Bronchial epithelial cell (primary cell): ENCODE measurements around the gene BCL2L15. TPM values are rescaled to one million over a fixed set of nuclear protein-coding genes. Genes with fewer than 3 reads are reported as not detected.

Experiments
- DNase-seq: peaks from one replicate; pipeline ENCODE4 v3.0.0-alpha.2; 2010; ENCODE audit warnings: low read depth
- FAIRE-seq: peaks from 2 replicates; lab custom pipeline; 2011; peaks lifted over from hg19 to GRCh38; lab: Jason Lieb, UNC
- H3K27me3 ChIP-seq: 2 replicates; pipeline ENCODE4 v1.5.1; 2011; ENCODE audit warnings: low read length; ENCODE audit not compliant: control insufficient read depth, insufficient read depth
- H3K36me3 ChIP-seq: 2 replicates; pipeline ENCODE4 v1.5.1; 2011; ENCODE audit warnings: low read length; ENCODE audit not compliant: control insufficient read depth, insufficient read depth
- H3K4me3 ChIP-seq: 2 replicates; pipeline ENCODE4 v1.5.1; 2011; ENCODE audit warnings: mild to moderate bottlenecking, low read depth, low read length, control low read depth
- CTCF ChIP-seq: IDR thresholded peaks from 2 replicates; pipeline ENCODE4 v1.5.1; 2011; ENCODE audit warnings: mild to moderate bottlenecking, moderate library complexity, low read length, control low read depth, inconsistent platforms; ENCODE audit not compliant: insufficient read depth, severe bottlenecking
- total RNA-seq: library from RNA; depleted of rRNA; stranded (reverse); fragments of >200 nt; gene quantifications from 2 replicates; pipeline ENCODE4 v1.2.1, GENCODE V29; 2014

The BCL2L15 gene
- total RNA-seq, 1 donor from 2014 or later = under 0.01 TPM

- Histone ChIP-seq H3K4me3 (no peak overlapping the region), H3K27me3 (no peaks in the 10 kb centered on the region), H3K36me3 (no peaks in the 10 kb centered on the region)
- FAIRE-seq (no peak), DNase-seq (peak; percentile 84)
- TF ChIP-seq CTCF = no peak
Observed at GRCh38 chr1:113868387-113869083, 18.8 kb downstream of the BCL2L15 start.

GRCh38 chr1:113861641-113862040 lies 25.7 kb downstream of the BCL2L15 start:
- Histone ChIP-seq H3K27me3 (no peaks in the 10 kb centered on the region), H3K4me3 (no peak overlapping the region), H3K36me3 (no peaks in the 10 kb centered on the region)
- DNase-seq = no peak
- no peak for FAIRE-seq
- no peak for TF ChIP-seq CTCF

GRCh38 chr1:113860891-113861290 lies 26.5 kb downstream of the BCL2L15 start:
- DNase-seq (peak; percentile 65), FAIRE-seq (no peak)
- no peaks in the 10 kb centered on the region for H3K36me3 ChIP-seq
- no peak for TF ChIP-seq CTCF
- no peaks in the 10 kb centered on the region for H3K27me3 ChIP-seq
- no peak overlapping the region for H3K4me3 ChIP-seq

GRCh38 chr1:113859478-113860175 lies 27.8 kb downstream of the BCL2L15 start:
- H3K4me3 ChIP-seq = no peak overlapping the region
- no peaks in the 10 kb centered on the region for H3K27me3 ChIP-seq
- DNase-seq (no peak), FAIRE-seq (no peak)
- no peak for TF ChIP-seq CTCF
- H3K36me3 ChIP-seq = no peaks in the 10 kb centered on the region

- no peak overlapping the region for H3K4me3 ChIP-seq
Observed at GRCh38 chr1:113858982-113859381, 28.4 kb downstream of the BCL2L15 start.

More at GRCh38 chr1:113858982-113859381, 28.4 kb downstream of the BCL2L15 start:
- no peak for TF ChIP-seq CTCF
- H3K36me3 ChIP-seq = no peaks in the 10 kb centered on the region
- no peaks in the 10 kb centered on the region for H3K27me3 ChIP-seq
- FAIRE-seq = no peak
- DNase-seq = no peak
